ENCODE data around the gene DAGLA. TPM values are rescaled to one million over a fixed set of nuclear protein-coding genes. Genes with fewer than 3 reads are reported as not detected.
A peak's percentile ranks its signal among the peaks of the same experiment; 100 is the strongest.

The DAGLA gene
- 19.7 and 21.0 TPM in 2 replicates for total RNA-seq
- long read RNA-seq = 0 reads

GRCh38 chr11:61679893-61680621 lies at the start of gene DAGLA:
Gene DAGLA, plus strand, starts transcription at chr11:61680391. Its CDS starts 39,765 bp downstream, at chr11:61720156.
- Mint-ChIP-seq H3K4me1 (peaks cover 8% of the 10 kb centered on the region), H3K4me3 (peak within 1 kb of the TSS; percentile 82), H3K36me3 (ENCODE audit: low read depth) (no peaks in the 10 kb centered on the region), H3K27me3 (ENCODE audit: low read depth) (peaks cover 42% of the 10 kb centered on the region), H3K27ac (ENCODE audit: unreplicated experiment) (peak within 1 kb of the TSS; percentile 57), H3K9me3 (no peaks in the 10 kb centered on the region)
- peak; percentile 96 for TF ChIP-seq CTCF (conservative IDR thresholded peaks at IDR 0.05)
- peak; percentile 82 for DNase-seq (ENCODE audit: low read depth, low spot score)

GRCh38 chr11:61632096-61632495 lies 48.1 kb upstream of the DAGLA start:
- DNase-seq (ENCODE audit: low read depth, low spot score) = no peak
- Mint-ChIP-seq H3K36me3 (ENCODE audit: low read depth) (no peaks in the 10 kb centered on the region), H3K27ac (ENCODE audit: unreplicated experiment) (no peak overlapping the region), H3K4me1 (peaks cover 34% of the 10 kb centered on the region), H3K27me3 (ENCODE audit: low read depth) (no peaks in the 10 kb centered on the region), H3K9me3 (no peaks in the 10 kb centered on the region), H3K4me3 (no peak overlapping the region)
- no peak for TF ChIP-seq CTCF (conservative IDR thresholded peaks at IDR 0.05)

- Mint-ChIP-seq H3K27ac (ENCODE audit: unreplicated experiment) (no peak overlapping the region), H3K4me1 (peaks cover 14% of the 10 kb centered on the region), H3K36me3 (ENCODE audit: low read depth) (no peaks in the 10 kb centered on the region), H3K4me3 (no peak overlapping the region), H3K27me3 (ENCODE audit: low read depth) (no peaks in the 10 kb centered on the region), H3K9me3 (no peaks in the 10 kb centered on the region)
- TF ChIP-seq CTCF (conservative IDR thresholded peaks at IDR 0.05) = no peak
- DNase-seq (ENCODE audit: low read depth, low spot score) = no peak
Observed at GRCh38 chr11:61635304-61635703, 44.9 kb upstream of the DAGLA start.

- H3K27me3 Mint-ChIP-seq (ENCODE audit: low read depth) = no peaks in the 10 kb centered on the region
- peaks cover 12% of the 10 kb centered on the region for H3K4me1 Mint-ChIP-seq
- H3K4me3 Mint-ChIP-seq = no peak overlapping the region
- H3K36me3 Mint-ChIP-seq (ENCODE audit: low read depth) = no peaks in the 10 kb centered on the region
- no peak for DNase-seq (ENCODE audit: low read depth, low spot score)
- no peak for TF ChIP-seq CTCF (conservative IDR thresholded peaks at IDR 0.05)
- H3K27ac Mint-ChIP-seq (ENCODE audit: unreplicated experiment) = no peak overlapping the region
- no peaks in the 10 kb centered on the region for H3K9me3 Mint-ChIP-seq
Observed at GRCh38 chr11:61635787-61636186, 44.4 kb upstream of the DAGLA start.

- Mint-ChIP-seq H3K4me1 (peaks cover 8% of the 10 kb centered on the region), H3K4me3 (no peak overlapping the region), H3K27me3 (ENCODE audit: low read depth) (no peaks in the 10 kb centered on the region), H3K9me3 (no peaks in the 10 kb centered on the region), H3K27ac (ENCODE audit: unreplicated experiment) (no peak overlapping the region), H3K36me3 (ENCODE audit: low read depth) (no peaks in the 10 kb centered on the region)
- DNase-seq (ENCODE audit: low read depth, low spot score) = no peak
- no peak for TF ChIP-seq CTCF (conservative IDR thresholded peaks at IDR 0.05)
Observed at GRCh38 chr11:61636676-61637075, 43.5 kb upstream of the DAGLA start.
